ENCODE data around the gene KANSL1. TPM values are rescaled to one million over a fixed set of nuclear protein-coding genes. Genes with fewer than 3 reads are reported as not detected.

KANSL1 gene
- total and polyA plus RNA-seq, 2 of the 4 experiments (the other 2 are of a cell fraction): 19.1 to 49.6 TPM

- Histone ChIP-seq H3K4me1 (ENCODE audit: control insufficient read depth, insufficient read depth, low read length) (no peaks in the 10 kb centered on the region), H2BK20ac (ENCODE audit: low read depth, low read length) (no peak overlapping the region), H3K56ac (ENCODE audit: extremely low read depth, insufficient read depth, low read length) (no peak overlapping the region), H2BK5ac (ENCODE audit: low read depth, low read length, poor library complexity, severe bottlenecking) (no peak overlapping the region), H2AK9ac (replicated peaks; ENCODE audit: low read depth, low read length, poor library complexity) (no peak overlapping the region), H3K23ac (ENCODE audit: low read depth, low read length) (no peak overlapping the region), H4K8ac (ENCODE audit: low read depth in 2 of 2, low read length in 2 of 2) (no peak overlapping the region), H3K9ac (ENCODE audit: low read depth, low read length) (no peak overlapping the region), H3K18ac (ENCODE audit: low read depth, low read length) (no peak overlapping the region), H3K4me2 (ENCODE audit: low read depth, low read length) (no peak overlapping the region), H3K9me3 (ENCODE audit: control insufficient read depth, insufficient read depth, low read length) (no peaks in the 10 kb centered on the region), H2BK15ac (ENCODE audit: low read depth, low read length) (no peak overlapping the region), H2AK5ac (ENCODE audit: low read depth, low read length) (no peak overlapping the region), H4K91ac (ENCODE audit: insufficient read depth, low read depth, low read length) (no peak overlapping the region), H4K20me1 (ENCODE audit: insufficient read depth, low read length) (peaks cover 12% of the 10 kb centered on the region), H4K5ac (ENCODE audit: low read depth, low read length) (no peak overlapping the region), H2BK120ac (ENCODE audit: low read depth, low read length) (no peak overlapping the region), H3K14ac (replicated peaks; ENCODE audit: low read depth, low read length) (no peak overlapping the region), H3K27ac (ENCODE audit: insufficient read depth, low read length) (no peak overlapping the region), H3K4ac (ENCODE audit: low read depth, low read length) (no peak overlapping the region), H3K36me3 (ENCODE audit: control insufficient read depth, insufficient read depth, low read length) (peaks cover 56% of the 10 kb centered on the region), H2AFZ (replicated peaks; ENCODE audit: low read length, poor library complexity) (no peak overlapping the region), H3K27me3 (ENCODE audit: control insufficient read depth, insufficient read depth, low read length) (no peaks in the 10 kb centered on the region), H3K4me3 (ENCODE audit: insufficient read depth, low read depth, low read length) (no peak overlapping the region), H3K79me1 (ENCODE audit: low read depth in 1 of 2, low read length in 2 of 2) (peaks cover 0 to 29% of the 10 kb centered on the region in 2 experiments; a peak in 2 of 4 replicates), H3K9me1 (ENCODE audit: insufficient read depth, low read length) (peaks cover 19% of the 10 kb centered on the region)
- in situ Hi-C loops (cut with MboI; ENCODE audit: low sequenced_read_pairs): no loop called here
- no peak for DNase-seq
- no peak for ATAC-seq (ENCODE audit: low read depth)
- intact Hi-C loops (cut with micrococcal nuclease): no loop called here
- dilution Hi-C loops (cut with HindIII; ENCODE audit: low sequenced_read_pairs, unreplicated experiment): no loop called here
- CTCF ChIA-PET: no interaction called here
- TF ChIP-seq FOS (IDR thresholded peaks at IDR 0.05; ENCODE audit: low read depth, low read length) (no peak), SMC3 (IDR thresholded peaks at IDR 0.05; ENCODE audit: low read depth, low read length) (no peak)
- whole genome bisulfite sequencing, 2 experiments (ENCODE audit: extremely low coverage in 2 of 2, insufficient read length in 1 of 2): 80% methylated on average over 1 of the region's 4 CpGs; no CpG with 5 or more reads in 1 of the 2 experiments
- no TSS peak for BruUV-seq (replicated peaks)
- POLR2A ChIA-PET (ENCODE audit: unreplicated experiment): no interaction called here
These were observed 164.2 kb downstream of the KANSL1 start for GRCh38 chr17:46028981-46029565.

All from IMR-90 (cell line).